SJSA1 (cell line): ENCODE data around the gene SPDEF. TPM values are rescaled to one million over a fixed set of nuclear protein-coding genes. Genes with fewer than 3 reads are reported as not detected.

Experiments used
- DNase-seq, 2 experiments: peaks; one replicate each; pipeline ENCODE4 v3.0.0-alpha.2; 2015 to 2020; ENCODE audit warnings: low spot score in 2 of 2, low read depth in 1 of 2
- H3K27ac ChIP-seq: fragments of 250-450 bp; sonication (Bioruptor Pico); 2 replicates; pipeline ENCODE4 v1.5.1; 2020; ENCODE audit warnings: mild to moderate bottlenecking, moderate library complexity
- H3K27me3 ChIP-seq: fragments of 250-450 bp; sonication (Bioruptor Pico); replicated peaks from 2 replicates; pipeline ENCODE4 v1.5.1; 2020; ENCODE audit warnings: mild to moderate bottlenecking, moderate library complexity
- H3K36me3 ChIP-seq: fragments of 250-450 bp; sonication (Bioruptor Pico); 2 replicates; pipeline ENCODE4 v1.5.1; 2020; ENCODE audit warnings: mild to moderate bottlenecking
- H3K4me1 ChIP-seq: fragments of 250-450 bp; sonication (Bioruptor Pico); replicated peaks from 2 replicates; pipeline ENCODE4 v1.6.1; 2021; ENCODE audit warnings: mild to moderate bottlenecking
- H3K4me3 ChIP-seq: fragments of 250-450 bp; sonication (Bioruptor Pico); 2 replicates; pipeline ENCODE4 v1.5.1; 2020; ENCODE audit warnings: mild to moderate bottlenecking
- H3K9me3 ChIP-seq: fragments of 250-450 bp; sonication (Bioruptor Pico); replicated peaks from 2 replicates; pipeline ENCODE4 v1.5.1; 2020; ENCODE audit warnings: mild to moderate bottlenecking
- total RNA-seq: library from RNA; depleted of rRNA; stranded (reverse); fragments of >200 nt; shearing (Covaris generic); gene quantifications from 2 replicates; pipeline ENCODE4 v1.2.3, GENCODE V29; 2014

The SPDEF gene
- total RNA-seq, 1 experiment from 2014 or later: not detected

DNA sequence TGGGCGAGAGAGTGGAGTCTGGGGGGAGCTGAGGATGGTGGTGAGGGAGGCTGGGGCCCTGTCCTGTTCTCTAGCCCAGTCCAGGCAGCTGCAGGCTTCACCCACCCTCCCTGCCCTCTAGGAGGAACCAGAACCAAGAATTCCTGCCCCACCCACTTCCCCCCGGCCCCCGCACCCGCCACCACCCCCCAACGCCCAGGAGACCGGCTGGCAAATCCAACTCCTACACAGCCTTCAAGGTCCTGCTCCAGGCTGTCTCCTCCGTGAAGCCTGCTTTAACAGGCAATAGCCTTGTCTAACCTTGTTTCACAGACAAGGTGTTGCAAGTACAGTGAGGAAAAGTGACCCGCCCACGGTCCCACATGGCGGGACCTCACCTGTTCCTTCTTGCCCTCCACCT is 2.4 kb downstream of the SPDEF start:
- no peaks in the 10 kb centered on the region for H3K4me1 ChIP-seq
- no peaks in the 10 kb centered on the region for H3K27me3 ChIP-seq
- DNase-seq: no peak
- no peak overlapping the region for H3K4me3 ChIP-seq
- no peaks in the 10 kb centered on the region for H3K36me3 ChIP-seq
- H3K9me3 ChIP-seq: no peaks in the 10 kb centered on the region
- H3K27ac ChIP-seq: no peak overlapping the region

DNA sequence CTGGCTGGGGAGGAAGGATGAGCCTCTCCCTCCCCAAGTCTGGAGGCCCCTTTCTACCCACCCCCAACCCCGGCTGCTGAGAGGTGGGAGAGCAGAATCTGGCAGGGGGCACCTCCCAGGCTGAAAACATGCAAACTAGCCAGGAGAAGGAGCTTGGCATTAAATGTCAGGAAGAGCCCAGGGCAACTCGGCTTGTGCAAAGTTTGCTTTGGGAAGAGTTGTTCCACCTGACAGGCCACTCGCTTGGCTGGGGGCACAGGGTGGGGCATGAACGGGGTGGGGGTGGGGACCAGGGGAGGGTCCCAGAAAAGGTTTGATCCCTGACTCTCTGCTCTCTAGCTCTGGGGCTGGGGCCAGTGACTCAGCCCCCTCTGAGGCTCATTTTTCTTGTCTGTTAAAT is 3.0 kb downstream of the SPDEF start:
- no peaks in the 10 kb centered on the region for H3K4me1 ChIP-seq
- no peaks in the 10 kb centered on the region for H3K9me3 ChIP-seq
- H3K27ac ChIP-seq: no peak overlapping the region
- no peaks in the 10 kb centered on the region for H3K27me3 ChIP-seq
- H3K4me3 ChIP-seq: no peak overlapping the region
- no peaks in the 10 kb centered on the region for H3K36me3 ChIP-seq
- DNase-seq: no peak

DNA sequence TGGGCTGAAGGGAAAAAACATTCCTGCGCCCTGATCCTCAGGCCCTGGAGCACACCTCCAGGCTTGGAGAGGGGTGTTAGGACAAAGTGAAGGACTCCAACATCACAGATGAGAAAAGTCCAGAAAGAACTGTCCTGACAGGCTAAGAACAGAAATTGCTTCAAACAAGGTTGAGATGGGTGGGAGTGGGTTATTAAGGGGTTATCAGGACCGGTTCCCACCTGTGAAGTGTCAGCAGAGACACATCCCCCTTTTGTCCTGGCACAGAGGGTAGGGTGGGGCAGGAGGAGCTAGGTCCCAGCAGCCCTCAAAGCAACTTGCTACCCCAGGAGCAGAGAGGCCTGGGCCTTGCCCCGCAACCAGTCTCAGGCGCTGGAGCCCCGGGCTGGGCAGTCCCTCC is 3.5 kb downstream of the SPDEF start:
- no peaks in the 10 kb centered on the region for H3K9me3 ChIP-seq
- no peaks in the 10 kb centered on the region for H3K27me3 ChIP-seq
- no peak for DNase-seq
- H3K27ac ChIP-seq: no peak overlapping the region
- H3K4me1 ChIP-seq: no peaks in the 10 kb centered on the region
- H3K36me3 ChIP-seq: no peaks in the 10 kb centered on the region
- H3K4me3 ChIP-seq: no peak overlapping the region

DNA sequence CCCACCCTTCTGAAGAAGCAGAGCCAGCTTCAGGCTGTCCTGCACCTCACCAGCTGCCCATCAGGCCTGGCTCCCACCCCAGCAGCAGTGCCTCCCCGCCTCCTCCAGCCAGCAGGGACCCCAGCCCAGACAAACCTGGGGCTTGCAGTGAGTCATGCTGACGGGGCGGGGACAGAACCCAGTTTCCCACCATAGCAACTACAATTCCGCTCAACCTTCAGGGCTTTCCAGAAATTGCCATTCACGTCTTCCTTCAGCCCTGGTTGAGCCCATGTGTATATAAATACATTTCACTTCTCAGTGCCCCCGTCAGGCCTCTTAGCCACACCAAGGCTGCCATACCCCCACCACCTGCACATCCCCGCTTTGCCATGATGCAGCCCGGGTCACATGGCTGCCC is 4.4 kb downstream of the SPDEF start:
- no peak overlapping the region for H3K4me3 ChIP-seq
- no peaks in the 10 kb centered on the region for H3K27me3 ChIP-seq
- no peaks in the 10 kb centered on the region for H3K9me3 ChIP-seq
- no peaks in the 10 kb centered on the region for H3K4me1 ChIP-seq
- H3K36me3 ChIP-seq: no peaks in the 10 kb centered on the region
- H3K27ac ChIP-seq: no peak overlapping the region
- no peak for DNase-seq

DNA sequence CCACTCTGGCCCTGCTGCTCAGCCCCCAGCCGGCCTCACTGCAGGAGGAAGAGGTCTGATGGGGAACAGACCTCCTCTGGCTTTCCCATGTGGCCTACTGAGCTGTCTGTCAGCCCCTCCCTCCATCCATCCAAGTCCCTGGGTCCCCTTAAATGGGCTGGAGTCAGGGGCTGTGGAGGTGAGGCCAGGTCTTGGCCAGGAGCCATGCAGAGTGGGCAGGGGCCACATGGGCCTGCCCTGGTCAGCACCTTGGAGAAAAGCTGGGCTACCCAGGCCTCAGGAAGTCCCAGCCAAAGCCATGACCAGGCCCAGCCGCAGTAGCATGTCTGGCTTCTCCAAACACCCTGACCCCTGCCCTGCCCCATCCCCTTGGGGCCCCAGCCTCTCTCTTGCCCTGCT is 6.3 kb downstream of the SPDEF start:
- Histone ChIP-seq H3K36me3 (no peaks in the 10 kb centered on the region), H3K4me3 (no peak overlapping the region), H3K4me1 (no peaks in the 10 kb centered on the region), H3K27ac (no peak overlapping the region), H3K9me3 (no peaks in the 10 kb centered on the region), H3K27me3 (no peaks in the 10 kb centered on the region)
- DNase-seq: no peak

DNA sequence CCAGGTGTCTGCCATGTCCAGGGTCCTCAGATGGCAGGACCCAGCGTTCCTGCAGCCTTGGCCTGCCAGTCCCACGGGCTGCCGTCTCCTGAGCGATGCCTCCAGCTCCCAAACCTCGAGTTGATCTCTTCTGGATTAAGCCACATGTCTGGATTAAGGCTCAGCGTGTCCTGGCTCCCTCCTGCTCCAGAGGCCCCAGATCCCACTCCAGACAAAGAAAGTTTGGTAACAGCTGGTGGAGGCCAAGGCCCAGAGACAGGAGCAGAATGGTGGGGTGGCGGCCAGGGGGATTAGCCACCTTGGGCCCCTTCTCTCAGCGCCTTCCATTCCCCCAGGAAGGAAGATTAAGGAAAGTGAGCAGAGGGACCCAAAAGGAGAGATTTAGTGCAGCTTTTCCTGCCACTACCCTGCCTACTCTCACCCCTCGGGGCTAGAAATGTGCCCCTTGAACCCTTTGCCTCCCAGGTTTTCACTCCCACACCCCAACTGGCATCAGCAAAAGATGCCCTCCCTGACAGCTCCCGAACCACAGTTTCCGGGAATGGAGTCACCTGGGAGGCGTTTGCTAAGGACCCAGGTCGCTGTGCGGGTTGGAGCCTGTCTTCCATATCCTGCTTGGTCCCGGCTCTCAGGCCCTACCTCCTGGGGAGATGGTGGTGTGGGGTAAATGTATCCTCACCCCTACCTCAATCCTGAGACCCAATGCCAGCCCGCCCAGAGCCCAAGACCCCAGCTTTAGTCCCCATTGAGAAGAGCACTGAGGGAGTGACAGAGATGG is 6.9 kb downstream of the SPDEF start:
- DNase-seq: no peak
- Histone ChIP-seq H3K9me3 (no peaks in the 10 kb centered on the region), H3K27ac (no peak overlapping the region), H3K36me3 (no peaks in the 10 kb centered on the region), H3K4me1 (no peaks in the 10 kb centered on the region), H3K27me3 (no peaks in the 10 kb centered on the region), H3K4me3 (no peak overlapping the region)

DNA sequence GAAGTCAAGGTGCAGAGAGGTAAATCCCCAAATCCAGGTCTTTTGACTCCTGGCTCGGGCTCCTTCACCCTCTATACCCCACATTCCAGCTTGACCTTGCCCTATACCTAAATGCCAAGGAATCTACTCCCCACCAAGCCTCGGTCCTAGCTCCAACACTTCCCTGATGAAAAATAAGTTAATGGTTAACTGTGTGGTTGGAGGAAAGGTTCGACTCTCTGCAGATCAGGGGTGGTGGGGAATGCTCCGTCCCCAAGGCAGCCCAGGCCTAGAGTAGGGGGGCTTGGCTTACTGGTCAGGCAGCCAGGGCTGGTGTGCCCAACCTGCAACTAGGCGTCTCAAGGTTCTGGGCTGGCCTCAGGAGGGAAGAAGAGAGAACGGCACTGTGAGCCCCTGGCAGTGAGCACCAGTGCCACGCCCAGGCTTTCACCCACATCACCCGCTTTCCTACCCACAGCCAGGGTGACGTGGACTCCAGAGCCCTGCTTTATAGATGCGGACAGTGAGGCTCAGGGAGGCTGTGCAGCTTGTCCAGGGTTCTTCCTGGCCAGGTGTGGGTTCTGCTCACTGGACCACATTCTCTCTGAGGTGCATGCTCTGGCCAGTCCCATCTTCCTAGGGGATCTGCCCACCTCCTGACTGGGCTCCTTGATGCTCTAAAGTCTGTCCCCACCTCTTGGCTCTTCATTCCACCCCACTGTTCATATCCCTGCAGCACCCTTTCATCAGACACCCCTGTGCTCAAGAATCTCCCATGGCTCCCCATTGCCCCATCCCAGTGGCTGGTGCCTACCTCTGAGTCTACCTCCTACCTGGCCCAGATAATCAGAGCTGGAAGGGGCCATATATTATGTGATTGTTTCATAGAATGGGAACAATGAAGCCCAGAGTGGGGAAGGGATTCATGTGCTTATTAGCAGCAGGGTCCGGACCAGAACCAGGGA is 8.2 kb downstream of the SPDEF start:
- H3K36me3 ChIP-seq: no peaks in the 10 kb centered on the region
- H3K4me1 ChIP-seq: peaks cover 9% of the 10 kb centered on the region
- H3K9me3 ChIP-seq: no peaks in the 10 kb centered on the region
- no peak overlapping the region for H3K4me3 ChIP-seq
- H3K27me3 ChIP-seq: no peaks in the 10 kb centered on the region
- H3K27ac ChIP-seq: no peak overlapping the region
- DNase-seq: no peak

DNA sequence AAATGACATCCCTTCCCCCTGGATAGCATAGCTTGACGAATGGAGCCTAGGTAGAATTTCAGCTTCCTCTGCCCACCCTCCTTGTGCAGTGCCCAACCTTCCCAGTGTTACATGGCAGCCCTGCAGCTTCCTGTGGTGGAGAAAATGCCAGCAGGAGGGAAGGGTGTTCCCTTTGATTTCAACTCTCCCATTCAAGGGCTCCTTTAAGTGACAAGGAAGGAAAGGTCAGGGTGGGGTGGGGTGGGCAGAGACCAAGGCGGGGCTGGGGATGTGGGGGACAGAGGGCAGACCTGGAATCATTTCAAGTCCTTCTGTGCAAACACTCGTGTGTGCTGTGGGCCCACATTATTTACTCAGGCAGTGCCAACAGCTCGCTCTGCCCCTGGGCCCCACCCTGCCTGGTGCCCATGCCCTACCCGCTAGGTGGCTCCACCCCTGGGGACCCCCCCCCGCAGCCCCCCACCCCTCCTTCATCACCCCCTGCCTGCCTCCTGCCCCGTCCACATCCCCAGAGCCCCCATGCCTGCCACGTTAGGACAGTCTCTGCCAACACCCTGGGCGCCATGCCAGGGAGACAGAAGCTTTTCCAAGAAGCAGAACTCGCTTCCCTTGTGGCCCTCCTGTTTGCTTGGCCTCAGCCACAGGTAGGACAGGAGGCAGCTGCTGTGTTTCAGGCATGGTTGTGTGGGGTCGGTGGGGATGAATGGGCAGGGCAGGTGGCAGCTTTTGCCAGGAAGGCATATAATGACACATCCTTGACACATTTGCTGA is 9.4 kb downstream of the SPDEF start:
- Histone ChIP-seq H3K36me3 (no peaks in the 10 kb centered on the region), H3K27me3 (no peaks in the 10 kb centered on the region), H3K4me1 (peaks cover 9% of the 10 kb centered on the region), H3K9me3 (no peaks in the 10 kb centered on the region), H3K27ac (no peak overlapping the region), H3K4me3 (no peak overlapping the region)
- no peak for DNase-seq

DNA sequence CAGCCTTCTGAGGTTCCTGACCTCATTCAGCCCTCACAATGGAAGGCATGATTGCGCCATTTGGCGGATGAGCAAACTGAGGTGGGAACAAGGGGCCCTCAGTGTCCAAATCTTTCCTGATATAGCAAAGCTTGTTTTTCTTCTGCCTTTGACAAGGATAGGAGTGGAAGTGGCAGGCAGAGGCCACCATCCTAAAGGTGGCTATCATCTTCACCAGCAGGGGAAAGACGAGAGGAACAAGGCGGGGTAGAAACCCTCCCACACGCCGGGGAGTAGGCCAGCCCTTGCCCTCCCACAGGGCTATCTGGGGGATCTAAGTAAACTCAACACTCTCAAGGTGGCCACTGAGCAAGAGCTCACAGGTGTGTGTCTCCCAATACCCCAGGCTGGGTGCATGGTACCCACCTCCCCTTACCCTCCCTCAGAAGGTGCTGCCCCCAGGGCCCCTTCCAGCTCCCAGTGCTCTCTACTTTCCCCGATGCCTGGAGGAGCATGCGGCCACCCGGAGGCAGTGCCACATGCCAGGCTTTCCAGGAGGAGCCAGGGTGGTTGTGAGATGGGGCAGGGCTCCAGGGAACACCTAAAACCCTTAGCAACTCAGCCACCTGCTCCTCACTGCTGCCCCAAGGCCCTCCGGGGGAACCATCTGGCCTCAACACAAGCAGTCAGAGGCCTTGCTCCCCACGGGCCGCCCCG is 11.2 kb downstream of the SPDEF start:
- Histone ChIP-seq H3K4me3 (no peak overlapping the region), H3K9me3 (no peaks in the 10 kb centered on the region), H3K36me3 (no peaks in the 10 kb centered on the region), H3K4me1 (peaks cover 9% of the 10 kb centered on the region), H3K27me3 (no peaks in the 10 kb centered on the region), H3K27ac (no peak overlapping the region)
- DNase-seq: no peak

DNA sequence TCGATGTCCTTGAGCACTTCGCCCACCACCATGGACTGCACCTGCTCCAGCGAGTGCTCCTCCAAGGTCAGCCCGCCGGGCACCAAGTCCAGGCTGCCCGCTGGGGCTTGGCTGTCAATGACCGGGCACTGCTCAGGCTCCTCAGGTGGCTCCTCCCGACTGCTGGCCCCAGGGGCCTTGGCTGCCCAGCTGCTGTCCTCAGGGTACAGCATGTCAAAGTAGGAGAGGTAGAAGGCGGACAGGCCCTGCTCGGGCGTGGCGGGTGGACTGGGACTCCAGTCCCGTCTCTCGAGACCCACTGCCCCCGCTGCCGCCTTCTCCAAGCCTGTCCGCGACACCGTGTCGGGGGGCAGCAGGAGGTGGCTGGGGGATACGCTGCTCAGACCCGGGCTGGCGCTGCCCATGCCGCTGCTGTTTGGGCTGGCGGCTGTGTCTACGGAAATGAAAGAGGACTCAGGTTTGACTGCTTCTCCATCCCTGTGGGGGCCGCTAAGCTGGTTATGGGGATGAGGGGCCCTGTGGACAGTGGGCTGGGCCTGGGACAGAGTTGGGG is 12.0 kb downstream of the SPDEF start:
- Histone ChIP-seq H3K36me3 (no peaks in the 10 kb centered on the region), H3K27me3 (no peaks in the 10 kb centered on the region), H3K4me3 (no peak overlapping the region), H3K9me3 (no peaks in the 10 kb centered on the region), H3K4me1 (peaks cover 9% of the 10 kb centered on the region), H3K27ac (no peak overlapping the region)
- DNase-seq: no peak

DNA sequence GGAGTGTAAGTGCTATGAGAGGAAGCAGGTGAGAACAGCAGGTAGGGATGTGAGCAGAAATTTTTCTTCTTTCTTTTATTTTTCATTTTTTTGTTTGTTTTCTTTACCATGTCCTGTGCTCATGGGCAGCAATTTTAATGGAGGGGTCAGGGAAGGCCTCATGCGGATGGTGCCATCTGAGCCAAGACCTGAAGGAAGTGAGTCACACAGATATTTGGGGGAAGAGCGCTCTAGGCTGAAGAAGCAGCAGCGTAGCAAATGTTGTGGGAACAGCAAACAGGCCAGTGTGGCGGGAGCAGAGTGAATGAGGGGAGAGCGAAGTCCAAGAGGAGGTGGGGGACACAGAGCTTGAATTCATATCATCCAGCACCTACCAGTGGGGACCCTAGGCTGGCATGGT is 12.7 kb downstream of the SPDEF start:
- H3K4me1 ChIP-seq: peaks cover 9% of the 10 kb centered on the region
- no peaks in the 10 kb centered on the region for H3K27me3 ChIP-seq
- no peak overlapping the region for H3K4me3 ChIP-seq
- no peaks in the 10 kb centered on the region for H3K9me3 ChIP-seq
- DNase-seq: no peak
- H3K36me3 ChIP-seq: no peaks in the 10 kb centered on the region
- H3K27ac ChIP-seq: no peak overlapping the region

DNA sequence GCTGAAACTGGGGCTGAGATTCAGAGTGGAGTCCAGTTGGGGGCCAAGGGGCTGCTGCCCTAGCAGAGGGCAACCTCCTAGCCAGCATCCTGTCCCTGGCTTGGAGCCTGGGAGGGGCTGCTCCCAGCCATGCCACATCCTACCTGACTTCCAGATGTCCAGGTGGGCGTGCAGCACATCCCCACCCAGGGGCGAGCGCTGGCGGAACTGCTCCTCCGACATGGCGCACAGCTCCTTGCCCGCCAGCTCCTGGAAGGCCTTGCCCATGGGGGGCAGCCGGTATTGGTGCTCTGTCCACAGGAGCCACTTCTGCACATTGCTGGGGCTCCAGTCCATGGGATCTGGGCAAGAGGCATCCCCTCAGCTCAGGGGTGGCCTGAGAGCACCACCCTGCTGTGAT is 15.3 kb downstream of the SPDEF start:
- no peak overlapping the region for H3K27ac ChIP-seq
- DNase-seq: no peak
- H3K36me3 ChIP-seq: no peaks in the 10 kb centered on the region
- no peaks in the 10 kb centered on the region for H3K27me3 ChIP-seq
- no peaks in the 10 kb centered on the region for H3K9me3 ChIP-seq
- peaks cover 9% of the 10 kb centered on the region for H3K4me1 ChIP-seq
- no peak overlapping the region for H3K4me3 ChIP-seq

DNA sequence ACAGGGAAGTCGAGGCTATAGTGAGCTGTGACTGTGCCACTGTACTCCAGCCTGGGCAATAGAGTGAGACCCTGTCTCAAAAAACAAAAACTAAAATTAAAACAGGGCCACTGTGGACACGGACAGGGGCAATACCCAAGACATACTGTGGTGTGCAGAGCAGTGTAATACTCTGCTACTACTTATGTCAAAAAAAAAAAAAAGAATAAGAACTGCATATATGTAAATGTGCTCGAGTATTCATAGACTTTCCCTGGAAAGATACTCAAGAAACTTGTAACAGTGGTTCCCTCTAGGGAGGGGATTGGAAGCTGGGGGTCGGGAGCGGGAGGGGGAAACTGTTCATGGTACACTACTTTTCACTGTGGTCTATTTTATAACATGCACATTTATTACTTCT is 15.9 kb downstream of the SPDEF start:
- Histone ChIP-seq H3K27me3 (no peaks in the 10 kb centered on the region), H3K4me1 (peaks cover 9% of the 10 kb centered on the region), H3K4me3 (no peak overlapping the region), H3K36me3 (no peaks in the 10 kb centered on the region), H3K27ac (no peak overlapping the region), H3K9me3 (no peaks in the 10 kb centered on the region)
- DNase-seq: no peak
